GM06990 (cell line): Measurements from ENCODE around the gene C19orf25.
"Not testable (repeated sequence)": the region's sequence is repeated elsewhere in the genome, so short reads cannot be mapped to it uniquely, and the experiment has no call there.

Experiments
- DNase-seq: peaks from one replicate; pipeline ENCODE4 v3.0.0-alpha.2; 2011; ENCODE audit not compliant: insufficient read length; ENCODE audit errors: extremely low read depth
- H3K27me3 ChIP-seq: replicated peaks from 2 replicates; pipeline ENCODE4 v1.6.0; 2011; ENCODE audit warnings: low read length; ENCODE audit not compliant: control insufficient read depth, insufficient read depth
- H3K36me3 ChIP-seq: 2 replicates; pipeline ENCODE4 v1.5.1; 2011; ENCODE audit warnings: low read length; ENCODE audit not compliant: control insufficient read depth, insufficient read depth
- H3K4me3 ChIP-seq: replicated peaks from 2 replicates; pipeline ENCODE4 v1.5.1; 2011; ENCODE audit warnings: low read depth, mild to moderate bottlenecking, control low read depth, low read length
- TF ChIP-seq, protein P1 (sequence below): IDR thresholded peaks from 2 replicates; pipeline ENCODE4 v1.5.1; 2011; ENCODE audit warnings: low read length, control low read depth, mild to moderate bottlenecking, inconsistent platforms; ENCODE audit not compliant: insufficient read depth, poor library complexity, severe bottlenecking

The C19orf25 gene

DNA sequence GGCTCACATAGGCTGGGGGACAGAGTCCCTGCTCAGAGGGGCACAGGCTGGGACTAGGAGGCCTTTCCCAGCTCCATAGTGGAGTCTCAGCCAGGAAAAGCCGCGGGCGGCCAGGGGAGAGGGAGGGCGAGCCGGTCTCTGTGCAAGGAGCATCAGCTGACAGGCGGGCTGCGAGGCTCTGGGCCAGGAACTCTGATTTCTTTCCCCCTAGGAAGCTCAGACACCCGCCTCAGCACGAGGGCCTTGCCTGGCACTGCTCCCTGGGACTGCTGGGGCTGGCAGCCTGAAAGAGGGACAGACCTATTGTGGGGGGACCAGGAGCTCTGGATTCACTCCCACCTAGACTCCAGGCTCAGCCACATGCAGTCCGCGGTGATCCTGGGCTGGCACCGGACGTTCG, 42.6 kb upstream of the C19orf25 start:
- TF ChIP-seq, protein P1, sequence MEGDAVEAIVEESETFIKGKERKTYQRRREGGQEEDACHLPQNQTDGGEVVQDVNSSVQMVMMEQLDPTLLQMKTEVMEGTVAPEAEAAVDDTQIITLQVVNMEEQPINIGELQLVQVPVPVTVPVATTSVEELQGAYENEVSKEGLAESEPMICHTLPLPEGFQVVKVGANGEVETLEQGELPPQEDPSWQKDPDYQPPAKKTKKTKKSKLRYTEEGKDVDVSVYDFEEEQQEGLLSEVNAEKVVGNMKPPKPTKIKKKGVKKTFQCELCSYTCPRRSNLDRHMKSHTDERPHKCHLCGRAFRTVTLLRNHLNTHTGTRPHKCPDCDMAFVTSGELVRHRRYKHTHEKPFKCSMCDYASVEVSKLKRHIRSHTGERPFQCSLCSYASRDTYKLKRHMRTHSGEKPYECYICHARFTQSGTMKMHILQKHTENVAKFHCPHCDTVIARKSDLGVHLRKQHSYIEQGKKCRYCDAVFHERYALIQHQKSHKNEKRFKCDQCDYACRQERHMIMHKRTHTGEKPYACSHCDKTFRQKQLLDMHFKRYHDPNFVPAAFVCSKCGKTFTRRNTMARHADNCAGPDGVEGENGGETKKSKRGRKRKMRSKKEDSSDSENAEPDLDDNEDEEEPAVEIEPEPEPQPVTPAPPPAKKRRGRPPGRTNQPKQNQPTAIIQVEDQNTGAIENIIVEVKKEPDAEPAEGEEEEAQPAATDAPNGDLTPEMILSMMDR, result no peak
- DNase-seq, result no peak
- H3K27me3 ChIP-seq, result no peaks in the 10 kb centered on the region

DNA sequence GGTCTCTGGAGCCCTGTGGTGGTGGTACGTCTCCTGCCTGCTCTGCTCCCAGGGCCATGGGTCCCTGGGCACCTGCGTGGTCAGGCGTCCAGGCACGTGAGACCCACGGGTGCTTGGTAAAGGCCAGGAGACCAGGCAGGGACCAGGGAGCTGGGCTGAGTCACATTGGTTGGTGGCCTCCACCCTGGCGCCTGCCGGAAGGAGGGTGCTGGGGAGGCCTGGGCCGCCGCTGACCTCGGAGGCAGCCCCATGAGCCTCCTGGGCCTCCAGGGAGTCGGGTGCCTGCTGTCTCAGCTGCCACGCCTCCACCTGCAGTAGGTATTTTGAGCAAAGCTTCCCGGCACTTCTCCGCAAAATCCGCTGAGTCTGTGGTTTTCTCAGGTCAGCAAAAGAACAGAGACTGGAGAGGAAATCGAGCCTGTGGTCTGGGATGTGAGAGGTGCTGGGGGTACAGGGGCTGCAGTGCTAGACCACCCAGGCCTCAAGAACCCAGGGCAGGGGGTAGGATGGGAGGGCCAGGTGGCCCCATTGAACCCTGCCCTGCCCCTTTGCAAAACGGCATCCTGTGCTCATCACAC, 41.3 kb upstream of the C19orf25 start:
- DNase-seq, result no peak
- H3K27me3 ChIP-seq, result no peaks in the 10 kb centered on the region
- no peaks in the 10 kb centered on the region for H3K36me3 ChIP-seq
- TF ChIP-seq, protein P1, result no peak
- H3K4me3 ChIP-seq, result no peak overlapping the region

More for the DNA sequence above, 42.6 kb upstream of the C19orf25 start:
- H3K36me3 ChIP-seq, result no peaks in the 10 kb centered on the region
- no peak overlapping the region for H3K4me3 ChIP-seq

DNA sequence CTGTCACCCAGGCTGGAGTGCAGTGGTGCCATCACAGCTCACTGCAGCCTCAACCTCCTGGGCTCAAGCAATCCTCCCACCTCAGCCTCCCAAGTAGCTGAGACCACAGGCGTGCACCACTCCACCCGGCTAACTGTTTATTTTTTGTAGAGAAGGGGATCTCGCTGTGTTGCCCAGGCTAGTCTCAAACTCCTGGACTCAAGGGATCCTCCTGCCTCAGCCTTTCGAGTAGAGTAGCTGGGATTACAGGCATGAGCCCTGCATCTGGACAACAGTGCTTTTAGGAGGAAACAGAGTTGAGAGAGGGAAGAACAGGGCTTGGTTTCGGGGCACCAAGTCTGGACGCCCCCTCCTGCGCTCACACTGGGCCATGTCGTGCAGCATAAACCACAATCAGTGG, 40.8 kb upstream of the C19orf25 start:
- H3K27me3 ChIP-seq, DNase-seq, H3K4me3 ChIP-seq, H3K36me3 ChIP-seq: not testable (repeated sequence)

DNA sequence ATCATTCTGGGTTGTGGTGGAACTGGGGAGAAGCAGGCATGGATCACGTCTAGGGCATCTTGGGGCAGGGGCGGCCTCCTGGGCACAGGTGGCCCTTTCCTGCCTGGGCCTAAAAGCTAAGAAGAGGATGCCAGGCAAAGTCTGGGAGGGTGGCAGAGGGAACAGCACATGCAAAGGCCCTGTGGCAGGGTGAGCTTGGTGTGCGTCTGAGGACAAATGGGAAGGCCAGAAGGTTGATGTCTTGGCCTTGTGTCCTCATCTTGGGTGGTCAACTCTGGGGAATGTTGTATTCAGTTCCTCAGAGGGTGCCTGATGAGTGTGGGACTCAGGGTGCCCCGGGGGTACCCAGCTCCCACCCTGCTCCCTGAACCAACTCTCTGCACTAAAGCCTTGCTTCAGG, 39.5 kb upstream of the C19orf25 start:
- TF ChIP-seq, protein P1, result no peak
- H3K4me3 ChIP-seq, result no peak overlapping the region
- DNase-seq, result no peak
- H3K27me3 ChIP-seq, result no peaks in the 10 kb centered on the region
- H3K36me3 ChIP-seq, result no peaks in the 10 kb centered on the region

DNA sequence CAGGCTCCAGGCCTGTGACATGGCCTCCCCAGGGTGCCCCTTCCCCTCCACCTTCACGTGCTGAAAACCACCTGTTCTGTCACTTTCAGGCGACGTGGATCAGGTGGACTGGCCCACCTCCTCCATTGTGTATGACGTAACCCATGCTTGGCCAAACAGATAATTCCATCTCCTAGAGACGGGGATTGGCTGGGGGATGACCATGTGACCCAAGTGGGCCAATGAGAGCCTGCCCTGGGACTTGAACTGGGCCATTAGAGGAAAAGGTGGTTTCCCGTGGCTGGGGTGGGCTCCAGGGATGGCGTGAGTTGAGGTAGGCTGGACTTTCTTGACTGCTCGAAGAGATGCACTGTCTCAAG, 37.4 kb upstream of the C19orf25 start:
- H3K36me3 ChIP-seq, result no peaks in the 10 kb centered on the region
- H3K4me3 ChIP-seq, result no peak overlapping the region
- H3K27me3 ChIP-seq, result no peaks in the 10 kb centered on the region
- TF ChIP-seq, protein P1, result no peak
- no peak for DNase-seq

DNA sequence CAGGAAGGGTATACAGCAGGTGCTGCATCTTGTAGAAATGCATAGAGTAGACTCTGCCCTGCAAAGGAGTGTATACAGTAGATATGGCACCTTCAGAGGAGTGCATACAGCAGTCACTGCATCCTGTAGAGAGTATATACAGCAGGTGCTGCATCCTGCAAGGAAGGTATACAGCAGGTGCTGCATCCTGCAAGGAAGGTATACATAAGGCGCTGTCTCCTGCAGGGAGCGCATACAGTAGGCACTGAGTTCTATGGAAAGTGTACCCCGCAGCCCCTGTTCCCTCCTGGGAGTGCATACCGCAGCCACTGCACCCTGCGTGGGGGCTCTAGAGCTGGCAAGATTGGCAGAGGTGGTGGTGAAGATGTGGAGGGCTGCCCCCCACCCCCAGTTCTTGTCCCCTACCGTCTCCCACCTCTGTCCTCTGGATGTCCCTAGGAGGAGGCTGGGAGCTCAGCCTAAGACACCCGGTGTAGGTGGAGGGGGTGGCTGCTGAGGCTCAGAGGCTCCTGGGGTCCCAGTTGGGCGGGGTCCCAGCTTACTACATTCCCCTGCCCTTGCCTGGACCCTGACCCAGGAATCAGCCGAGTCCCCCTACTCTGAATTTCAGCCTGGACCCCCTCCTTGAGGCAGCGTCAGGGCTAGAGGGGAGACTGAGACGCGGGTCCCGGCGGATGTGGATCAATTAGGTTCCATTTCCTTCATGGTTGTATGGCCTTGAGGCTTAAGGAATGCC, 36.1 kb upstream of the C19orf25 start:
- no peak overlapping the region for H3K4me3 ChIP-seq
- H3K27me3 ChIP-seq, result no peaks in the 10 kb centered on the region
- DNase-seq, result no peak
- no peaks in the 10 kb centered on the region for H3K36me3 ChIP-seq
- TF ChIP-seq, protein P1, result no peak
